Neural crest cell (in vitro differentiated cells): Measurements from ENCODE around the gene NANOS3. TPM values are rescaled to one million over a fixed set of nuclear protein-coding genes. Genes with fewer than 3 reads are reported as not detected.

Source experiments
- DNase-seq: peaks from one replicate; pipeline ENCODE4 v3.0.0; 2021; ENCODE audit warnings: low read depth, mixed read lengths, low spot score
- H3K27ac Mint-ChIP-seq: one replicate; pipeline ENCODE4 v1.8.0; 2021; ENCODE audit warnings: mild to moderate bottlenecking, mixed read lengths; ENCODE audit not compliant: unreplicated experiment
- H3K27me3 Mint-ChIP-seq: 2 replicates; pipeline ENCODE4 v1.8.0; 2021; ENCODE audit warnings: low read depth, mild to moderate bottlenecking, mixed read lengths
- H3K36me3 Mint-ChIP-seq: 2 replicates; pipeline ENCODE4 v1.8.0; 2021; ENCODE audit warnings: low read depth, mild to moderate bottlenecking, mixed read lengths
- H3K4me1 Mint-ChIP-seq: 2 replicates; pipeline ENCODE4 v1.8.0; 2021; ENCODE audit warnings: mixed read lengths
- H3K4me3 Mint-ChIP-seq: one replicate; pipeline ENCODE4 v1.8.0; 2021; ENCODE audit warnings: mild to moderate bottlenecking, mixed read lengths
- H3K9me3 Mint-ChIP-seq: 2 replicates; pipeline ENCODE4 v1.8.0; 2021; ENCODE audit warnings: mixed read lengths
- CTCF ChIP-seq: fragments of 200-600 bp; sonication (generic); conservative IDR thresholded peaks from 2 replicates; pipeline ENCODE4 v1.5.0; 2021; ENCODE audit warnings: antibody characterized with exemption, mild to moderate bottlenecking
- microRNA-seq: library from miRNA; unstranded; fragments of <30 nt; microRNA quantifications from one replicate; pipeline ENCODE4, GENCODE V29; 2020
- total RNA-seq: library from RNA; stranded (reverse); gene quantifications from 2 replicates; pipeline ENCODE4 v1.2.1, GENCODE V29; 2021

Gene NANOS3
- total RNA-seq, 1 donor from 2014 or later, result 1.6 TPM

GRCh38 chr19:13926010-13926409 lies 49.1 kb downstream of the NANOS3 start:
- Mint-ChIP-seq H3K27ac (no peak overlapping the region), H3K4me1 (peaks cover 4% of the 10 kb centered on the region), H3K9me3 (peaks cover 3% of the 10 kb centered on the region), H3K36me3 (peaks cover 28% of the 10 kb centered on the region), H3K4me3 (no peak overlapping the region), H3K27me3 (no peaks in the 10 kb centered on the region)
- no peak for DNase-seq
- TF ChIP-seq CTCF, result no peak

DNA sequence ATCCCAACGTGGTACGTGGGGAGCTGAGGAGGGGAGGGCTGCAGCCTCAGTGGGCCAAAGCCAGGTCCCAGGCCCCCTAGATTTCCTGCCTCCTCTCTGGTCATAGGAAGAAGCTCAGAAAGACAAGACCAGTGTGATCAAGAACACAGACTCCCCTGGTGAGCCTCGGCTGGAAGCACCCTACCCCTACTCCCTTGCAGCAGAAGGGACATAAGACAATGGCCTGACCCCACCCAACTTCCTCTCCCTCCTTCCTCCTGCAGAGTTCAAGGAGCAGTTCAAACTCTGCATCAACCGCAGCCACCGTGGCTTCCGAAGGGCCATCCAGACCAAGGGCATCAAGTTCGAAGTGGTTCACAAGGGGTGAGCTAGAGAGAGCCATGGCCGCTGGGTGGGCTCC lies 49.8 kb downstream of the NANOS3 start:
- H3K9me3 Mint-ChIP-seq, result no peaks in the 10 kb centered on the region
- no peak overlapping the region for H3K4me3 Mint-ChIP-seq
- TF ChIP-seq CTCF, result no peak
- DNase-seq, result no peak
- peaks cover 21% of the 10 kb centered on the region for H3K36me3 Mint-ChIP-seq
- no peaks in the 10 kb centered on the region for H3K4me1 Mint-ChIP-seq
- no peak overlapping the region for H3K27ac Mint-ChIP-seq
- H3K27me3 Mint-ChIP-seq, result no peaks in the 10 kb centered on the region

- Mint-ChIP-seq H3K9me3 (no peaks in the 10 kb centered on the region), H3K4me3 (no peak overlapping the region), H3K36me3 (peaks cover 10% of the 10 kb centered on the region), H3K4me1 (peaks cover under 1% of the 10 kb centered on the region), H3K27me3 (peaks cover 2% of the 10 kb centered on the region), H3K27ac (no peak overlapping the region)
- no peak for TF ChIP-seq CTCF
- no peak for DNase-seq
These were observed 52.4 kb downstream of the NANOS3 start for GRCh38 chr19:13929340-13929739.

DNA sequence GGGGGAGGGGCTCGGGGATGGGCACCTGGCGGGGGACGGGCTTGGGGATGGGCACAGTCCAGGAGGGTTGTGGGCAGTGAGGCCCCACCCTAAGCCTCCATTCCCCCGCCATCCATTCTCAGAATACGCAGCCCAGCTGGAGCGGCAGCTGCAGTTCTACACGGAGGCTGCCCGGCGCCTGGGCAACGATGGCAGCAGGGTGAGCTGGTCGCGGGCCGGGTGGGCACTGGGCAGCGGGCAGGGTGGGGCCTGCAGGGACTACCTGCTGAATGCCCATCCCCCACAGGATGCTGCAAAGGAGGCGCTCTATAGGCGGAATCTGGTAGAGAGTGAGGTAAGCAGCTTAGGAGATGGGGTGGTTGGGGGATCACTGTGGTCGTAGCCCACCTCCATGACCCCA lies 53.0 kb downstream of the NANOS3 start:
- no peak for TF ChIP-seq CTCF
- H3K27me3 Mint-ChIP-seq, result peaks cover 2% of the 10 kb centered on the region
- H3K4me1 Mint-ChIP-seq, result peaks cover 7% of the 10 kb centered on the region
- no peak overlapping the region for H3K27ac Mint-ChIP-seq
- H3K36me3 Mint-ChIP-seq, result peaks cover 7% of the 10 kb centered on the region
- no peak overlapping the region for H3K4me3 Mint-ChIP-seq
- no peak for DNase-seq
- H3K9me3 Mint-ChIP-seq, result no peaks in the 10 kb centered on the region

Small RNA genes within 50 kb of the gene (microRNA-seq; reads per million reads assigned to microRNA genes)
- 776 reads per million, percentile 78 among the genes with 10 or more reads in this experiment for gene MIR181C
- 763 reads per million, percentile 78 among the genes with 10 or more reads in this experiment for gene MIR181D

Other genes starting within 250 kb of the NANOS3 start
- 24.0 TPM in 2 replicates for gene MRI1, start 112.6 kb upstream of the NANOS3 start, total RNA-seq
- 89.1 and 111 TPM in 2 replicates for gene C19orf53, start 102.7 kb upstream of the NANOS3 start, total RNA-seq
- 19.3 and 19.9 TPM in 2 replicates for gene ZSWIM4, start 81.7 kb upstream of the NANOS3 start, total RNA-seq
- gene BRME1, start 29.0 kb downstream of the NANOS3 start, total RNA-seq, result 15.0 and 15.1 TPM in 2 replicates
- gene CC2D1A, start 29.1 kb downstream of the NANOS3 start, total RNA-seq, result 31.7 and 32.4 TPM in 2 replicates
- 0.14 and 0.42 TPM in 2 replicates for gene PODNL1, start 61.3 kb downstream of the NANOS3 start, total RNA-seq
- 83.5 and 85.6 TPM in 2 replicates for gene DCAF15, start 75.4 kb downstream of the NANOS3 start, total RNA-seq
- gene RFX1, start 129.2 kb downstream of the NANOS3 start, total RNA-seq, result 17.6 and 19.9 TPM in 2 replicates
- gene RLN3, start 151.0 kb downstream of the NANOS3 start, total RNA-seq, result not detected in 2 replicates
- 4.8 and 5.0 TPM in 2 replicates for gene IL27RA, start 154.6 kb downstream of the NANOS3 start, total RNA-seq
- 5.2 and 5.7 TPM in 2 replicates for gene PALM3, start 184.9 kb downstream of the NANOS3 start, total RNA-seq
- 0.39 and 0.98 TPM in 2 replicates for gene MISP3, start 195.7 kb downstream of the NANOS3 start, total RNA-seq
- not detected in 2 replicates for gene C19orf67, start 208.6 kb downstream of the NANOS3 start, total RNA-seq
- 67.2 and 71.9 TPM in 2 replicates for gene SAMD1, start 213.6 kb downstream of the NANOS3 start, total RNA-seq
- 103 TPM in 2 replicates for gene PRKACA, start 240.6 kb downstream of the NANOS3 start, total RNA-seq